Jurkat, Clone E6-1 (cell line): ENCODE results near the gene VARS1.
"Not testable (repeated sequence)": the region's sequence is repeated elsewhere in the genome, so short reads cannot be mapped to it uniquely, and the experiment has no call there.

Source experiments
- DNase-seq: peaks from one replicate; pipeline ENCODE4 v3.0.0-alpha.2; 2011; ENCODE audit warnings: low read depth, low spot score
- H3K4me3 ChIP-seq: 2 replicates; pipeline ENCODE4 v1.5.1; 2011; ENCODE audit warnings: mild to moderate bottlenecking, low read length, control low read depth, moderate library complexity

Gene VARS1

DNA sequence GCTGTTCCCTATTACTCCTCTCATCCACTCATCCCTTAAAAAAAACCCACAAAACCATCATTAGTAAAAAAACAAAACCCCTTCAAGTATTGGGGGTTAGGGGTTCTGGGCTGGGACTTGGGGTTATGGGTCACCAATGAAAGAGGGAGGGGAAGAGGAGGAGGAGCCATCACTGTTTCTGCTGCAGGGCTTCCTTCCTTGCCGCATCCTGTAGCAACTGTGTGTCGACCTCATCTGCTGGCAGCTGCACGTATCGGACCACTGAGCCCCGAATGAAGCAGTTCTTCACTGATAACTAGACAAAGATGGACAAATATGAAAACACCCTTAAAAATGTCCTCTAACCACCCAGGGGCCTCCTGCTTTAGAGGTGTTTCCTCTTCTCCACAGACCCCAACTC is 2.0 kb upstream of the VARS1 start:
- DNase-seq: peak; percentile 87
- peak overlapping the region; percentile 33 for H3K4me3 ChIP-seq

DNA sequence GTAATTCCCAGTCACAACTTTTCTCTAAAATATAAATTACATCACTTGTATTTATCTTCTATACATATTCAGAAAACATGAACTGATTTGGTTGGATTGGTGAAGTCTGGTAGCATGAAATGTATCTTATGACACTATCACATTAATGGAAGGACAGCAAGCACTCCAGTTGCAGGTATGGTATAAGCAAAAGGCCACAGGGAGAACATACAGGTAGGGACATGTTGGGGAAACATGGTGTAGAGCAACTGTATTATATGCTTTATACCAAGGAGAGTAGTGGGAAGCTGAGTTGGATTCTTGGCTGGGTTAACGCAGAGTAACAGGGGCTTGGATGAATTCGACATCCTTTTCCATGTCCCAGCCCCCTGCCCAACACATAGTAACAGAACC is 1.4 kb upstream of the VARS1 start:
- H3K4me3 ChIP-seq: no peak overlapping the region

DNA sequence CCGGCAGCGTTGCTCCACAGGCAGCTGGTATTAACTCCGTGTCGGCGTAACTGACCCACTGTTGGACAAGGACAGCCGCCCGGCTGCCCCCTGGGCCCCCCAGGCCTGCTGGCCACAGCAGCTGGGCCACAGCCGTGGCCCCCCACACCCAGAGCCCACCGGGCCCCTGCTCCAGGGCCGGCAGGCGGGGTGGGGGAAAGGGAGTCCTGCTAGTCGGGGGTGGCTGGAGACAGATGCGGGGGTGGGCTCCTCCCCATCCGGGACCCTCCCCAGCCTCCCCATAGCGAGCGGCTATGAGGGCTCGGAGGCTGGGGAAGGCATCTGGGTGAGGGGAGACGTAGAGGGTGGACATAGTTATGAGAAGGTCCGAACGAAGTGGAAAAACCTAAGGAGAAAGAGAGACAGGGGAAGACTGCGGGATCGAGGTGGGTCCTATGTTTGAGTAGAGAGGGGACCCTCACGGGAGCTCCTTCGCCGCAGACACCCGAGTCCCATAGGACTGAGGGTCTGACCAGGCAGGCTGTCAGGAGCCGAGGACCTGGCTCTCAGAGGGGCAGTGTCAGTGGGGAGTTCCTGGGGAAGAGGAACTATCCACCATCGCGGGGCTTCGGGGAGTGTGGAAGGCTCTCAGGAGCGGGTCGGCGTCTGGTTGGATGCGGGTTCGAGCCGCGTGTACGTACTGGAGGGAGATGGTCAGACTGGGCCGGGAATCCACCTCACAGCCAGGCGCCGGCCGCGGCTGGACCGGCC is 511 bp downstream of the VARS1 start:
- peak overlapping the region; percentile 99 for H3K4me3 ChIP-seq
- no peak for DNase-seq

More for the DNA sequence above, 1.4 kb upstream of the VARS1 start:
- no peak for DNase-seq

DNA sequence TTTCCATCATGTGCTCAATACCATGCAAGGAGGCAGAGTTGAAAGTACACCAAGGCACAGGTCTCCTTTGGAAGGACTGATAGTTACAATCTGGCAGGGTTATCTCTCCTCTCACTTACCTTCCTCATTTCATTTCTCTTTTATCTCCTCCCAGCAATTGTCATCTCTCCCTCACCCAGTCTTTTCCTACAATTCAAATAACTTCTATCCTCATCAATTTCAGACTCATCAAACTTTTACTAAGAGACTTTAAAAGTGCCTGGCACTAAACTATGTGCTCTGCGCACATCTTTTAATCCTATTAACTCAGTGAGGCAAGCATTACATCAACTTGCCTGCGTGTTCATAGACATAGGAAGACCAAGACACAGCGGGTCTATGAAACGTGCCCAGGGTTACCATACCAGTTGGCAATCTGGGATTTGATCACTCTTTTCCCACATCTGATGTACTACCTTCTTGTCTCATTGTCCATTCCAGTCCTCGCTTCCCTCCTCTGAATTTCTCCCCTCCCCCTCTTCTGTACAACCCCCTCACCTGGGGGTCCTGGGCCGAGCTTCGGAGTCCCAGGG is 1.2 kb downstream of the VARS1 start:
- peak overlapping the region; percentile 99 for H3K4me3 ChIP-seq
- no peak for DNase-seq

DNA sequence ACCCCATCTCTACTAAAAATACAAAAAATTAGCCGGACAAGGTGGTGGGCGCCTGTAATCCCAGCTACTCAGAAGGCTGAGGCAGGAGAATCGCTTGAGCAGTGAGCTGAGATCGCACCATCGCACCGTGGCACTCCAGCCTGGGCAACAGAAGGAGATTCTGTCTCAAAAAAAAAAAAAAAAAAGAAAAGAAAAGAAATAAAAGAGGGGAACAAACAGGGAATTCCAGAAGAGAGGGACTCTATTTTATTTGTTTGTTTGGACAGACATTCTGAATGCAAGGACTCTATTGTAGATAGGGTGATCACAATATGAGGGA is 1.7 kb downstream of the VARS1 start:
- DNase-seq: not testable (repeated sequence)
- H3K4me3 ChIP-seq: peak overlapping the region; percentile 99

DNA sequence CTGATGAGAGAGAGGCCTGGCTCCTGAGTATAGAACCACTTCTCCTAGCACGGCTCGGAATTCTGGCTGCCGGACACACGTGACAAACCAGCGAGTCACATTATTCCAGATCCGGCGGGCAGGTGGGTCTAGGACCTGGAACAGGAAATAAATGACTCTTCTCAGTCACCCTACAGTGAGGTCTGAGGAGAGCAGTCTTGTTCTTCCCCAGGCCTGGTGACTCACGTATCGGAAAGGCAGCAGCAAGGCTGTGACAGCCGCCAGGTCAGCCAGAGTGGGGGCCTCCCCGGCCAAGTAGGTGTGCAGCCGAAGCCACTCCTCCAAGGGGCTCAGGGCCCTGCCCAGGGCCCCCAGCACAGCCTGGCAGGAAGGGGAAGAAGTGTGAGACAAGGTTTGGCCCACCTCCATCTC is 2.8 kb downstream of the VARS1 start:
- no peak overlapping the region for H3K4me3 ChIP-seq
- no peak for DNase-seq

DNA sequence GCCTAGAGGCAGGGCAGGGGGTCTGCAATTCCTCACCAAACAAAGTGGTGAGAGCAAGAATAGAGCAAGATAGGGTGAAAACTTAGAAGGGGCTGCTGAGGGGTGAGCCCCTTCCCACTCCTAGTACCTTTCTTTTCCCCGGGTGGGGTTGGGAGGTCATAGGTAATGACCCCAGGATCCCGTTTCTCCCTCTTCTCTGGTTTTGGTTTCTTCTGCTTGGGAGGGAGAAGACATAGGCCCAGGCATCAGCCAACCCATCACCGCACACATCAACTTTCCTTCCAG is 3.5 kb downstream of the VARS1 start:
- no peak overlapping the region for H3K4me3 ChIP-seq
- DNase-seq: no peak

DNA sequence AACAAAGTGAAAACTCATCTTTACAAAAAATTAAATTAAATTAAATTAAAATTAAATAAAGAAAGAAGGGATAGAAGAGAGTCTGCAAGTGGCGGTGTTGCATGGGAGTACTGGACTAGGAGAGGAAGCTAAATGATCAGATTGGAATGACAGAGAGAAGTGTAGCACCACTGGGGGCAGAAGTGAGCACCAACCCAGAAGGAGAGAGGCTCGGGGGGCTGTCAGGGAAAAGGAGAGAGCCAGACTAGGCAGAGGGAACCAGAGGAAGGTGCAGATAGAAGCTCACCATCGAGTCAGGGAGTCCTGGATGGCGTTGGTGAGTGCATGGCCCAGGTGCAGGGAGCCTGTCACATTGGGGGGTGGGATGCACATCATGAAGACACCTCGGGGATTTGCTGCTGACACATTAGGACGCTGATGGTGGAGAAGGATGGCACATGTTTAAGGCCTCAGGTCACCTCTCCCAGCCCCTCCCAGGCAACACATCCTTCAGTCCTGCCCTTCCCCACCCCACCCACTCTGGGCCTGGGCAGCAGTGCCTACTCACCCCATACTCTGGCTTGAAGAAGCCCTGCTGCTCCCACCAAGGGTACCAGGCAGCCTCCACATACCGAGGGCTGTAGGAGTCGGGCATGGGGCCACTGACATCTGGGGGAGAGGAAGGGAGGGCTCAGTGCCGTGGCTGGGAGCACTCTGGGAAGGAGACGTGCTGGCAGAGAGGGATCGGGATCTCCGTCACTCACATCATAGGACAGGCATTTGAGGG is 4.0 kb downstream of the VARS1 start:
- no peak overlapping the region for H3K4me3 ChIP-seq
- DNase-seq: no peak

DNA sequence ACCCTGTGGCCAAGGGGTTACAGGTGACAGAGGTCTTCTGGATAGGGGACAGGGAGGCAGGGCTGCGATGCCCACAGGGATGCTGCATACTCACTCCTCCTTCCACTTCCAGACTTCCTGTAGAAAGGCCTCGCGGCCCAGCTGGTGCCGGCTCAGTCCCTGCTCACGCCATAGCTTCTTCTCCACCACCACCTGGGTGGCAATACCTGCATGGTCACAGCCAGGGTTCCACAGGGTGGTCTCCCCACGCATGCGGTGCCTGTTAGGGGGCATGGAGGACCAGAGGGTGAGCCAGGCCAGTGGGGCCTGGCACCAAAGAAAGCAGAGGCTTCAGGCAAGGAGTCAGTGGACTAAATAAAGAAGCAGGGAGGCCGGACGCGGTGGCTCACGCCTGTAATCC is 10.1 kb downstream of the VARS1 start:
- DNase-seq: no peak

DNA sequence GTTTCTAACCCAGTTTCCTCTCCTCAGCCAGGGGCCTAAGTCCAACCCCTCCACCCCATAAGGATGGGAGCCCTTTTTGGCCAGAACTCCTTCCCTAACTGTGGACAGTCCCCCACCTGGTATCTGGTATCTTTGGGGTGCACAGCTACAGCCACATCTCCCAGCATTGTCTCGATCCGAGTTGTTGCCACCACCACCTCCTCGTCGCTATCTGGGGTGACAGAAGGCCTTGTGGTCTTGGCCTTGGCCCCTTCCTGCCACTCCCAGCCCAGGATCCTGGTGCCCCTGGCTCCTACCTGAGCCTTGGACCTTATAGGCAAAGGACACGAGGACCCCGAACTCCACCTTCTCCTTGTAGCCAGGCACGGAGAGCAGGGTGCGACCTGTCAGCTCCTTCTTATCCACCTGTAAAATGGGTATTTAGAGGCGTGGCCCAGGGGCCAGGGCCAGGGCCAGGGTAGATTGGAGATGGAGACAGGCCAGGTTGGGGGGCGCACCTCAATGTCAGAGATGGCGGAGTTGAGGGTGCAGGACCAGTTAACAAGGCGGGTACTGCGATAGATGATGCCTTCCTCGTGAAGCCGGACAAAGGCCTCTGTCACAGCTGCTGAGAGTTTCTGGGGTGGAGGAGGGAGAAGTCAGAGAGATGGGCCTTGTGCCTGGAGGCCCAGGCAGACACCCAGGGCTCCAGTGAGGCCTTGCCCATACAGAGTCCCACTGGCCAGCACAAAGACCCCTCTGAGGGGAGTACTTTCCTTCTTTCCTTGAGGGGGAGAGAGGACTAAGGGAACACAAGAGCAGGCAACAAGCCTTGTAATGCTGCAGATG is 11.2 kb downstream of the VARS1 start:
- no peak overlapping the region for H3K4me3 ChIP-seq
- no peak for DNase-seq

More for the DNA sequence above, 10.1 kb downstream of the VARS1 start:
- H3K4me3 ChIP-seq: no peak overlapping the region

DNA sequence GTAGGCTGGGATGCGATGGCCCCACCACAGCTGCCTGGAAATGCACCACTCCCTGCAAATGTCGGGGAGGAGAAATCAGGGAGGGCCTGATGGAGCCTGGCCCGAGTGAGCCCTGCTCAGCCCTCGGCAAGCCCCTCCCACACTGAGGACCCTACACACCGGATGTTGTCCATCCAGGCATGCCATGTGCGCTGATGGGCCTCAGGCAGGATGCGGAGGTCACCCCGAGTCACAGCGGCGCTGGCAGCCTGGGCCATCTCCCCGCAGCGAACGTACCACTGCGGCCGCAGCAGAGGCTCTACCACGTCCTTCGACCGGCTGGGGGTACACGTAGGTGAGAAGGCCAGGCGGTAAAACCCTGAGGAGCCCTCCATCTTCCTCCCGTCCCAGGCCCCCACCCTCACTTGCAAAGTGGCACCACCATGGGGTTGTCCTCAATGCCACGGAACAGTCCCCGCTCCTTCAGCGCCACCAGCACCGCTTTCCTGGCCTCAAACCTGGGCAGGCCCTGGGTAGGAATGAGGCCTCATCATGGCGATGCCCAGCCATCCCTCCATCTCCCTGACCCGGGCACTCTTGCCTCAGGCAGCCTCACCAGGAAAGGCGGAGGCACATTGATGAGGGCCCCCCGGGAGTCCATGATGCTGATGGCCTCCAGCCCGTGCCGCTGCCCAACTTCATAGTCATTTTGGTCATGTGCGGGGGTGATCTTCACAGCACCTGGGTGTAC is 13.3 kb downstream of the VARS1 start:
- no peak overlapping the region for H3K4me3 ChIP-seq
- DNase-seq: no peak

DNA sequence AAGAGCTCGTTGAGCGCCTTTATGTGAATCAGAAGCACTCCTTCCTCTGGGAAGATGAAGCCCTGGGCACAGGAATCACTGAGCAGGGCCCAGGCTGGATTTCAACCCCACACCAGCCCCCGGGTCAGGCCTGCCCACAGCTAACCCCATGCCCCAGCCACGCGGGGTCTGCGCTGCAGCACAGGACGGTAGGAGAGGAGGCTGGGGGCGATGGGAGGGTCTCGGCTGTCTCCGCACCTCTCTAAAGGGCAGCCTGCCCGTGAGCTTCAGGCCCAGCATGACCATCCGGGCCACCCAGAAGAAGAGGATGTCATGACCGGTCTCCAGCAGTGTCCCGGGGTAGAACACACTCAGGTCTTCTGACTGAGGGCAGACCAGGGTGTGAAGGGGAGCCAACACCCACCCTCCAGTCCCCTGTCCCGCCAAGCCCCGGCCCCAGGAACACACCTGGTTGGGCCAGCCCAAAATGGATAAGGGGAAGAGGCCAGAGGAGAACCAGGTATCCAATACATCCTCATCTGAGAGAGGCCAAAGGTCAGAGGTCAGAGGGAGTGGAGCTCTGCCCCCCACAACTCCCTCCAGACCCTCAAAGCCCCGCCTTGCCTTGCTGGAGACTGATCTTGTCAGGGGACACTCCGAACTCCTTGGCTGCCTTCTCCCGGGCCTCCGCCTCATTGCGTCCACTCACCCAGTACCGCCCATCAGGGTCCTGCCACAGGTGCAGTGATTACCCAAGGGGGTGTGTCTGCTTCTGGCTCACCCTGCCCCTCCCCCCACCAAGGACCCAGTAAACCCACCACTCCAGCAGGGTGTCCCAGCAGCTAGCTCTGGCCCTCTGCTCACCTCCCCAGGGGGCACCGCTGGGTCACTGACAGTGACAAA is 14.1 kb downstream of the VARS1 start:
- no peak for DNase-seq
- no peak overlapping the region for H3K4me3 ChIP-seq

DNA sequence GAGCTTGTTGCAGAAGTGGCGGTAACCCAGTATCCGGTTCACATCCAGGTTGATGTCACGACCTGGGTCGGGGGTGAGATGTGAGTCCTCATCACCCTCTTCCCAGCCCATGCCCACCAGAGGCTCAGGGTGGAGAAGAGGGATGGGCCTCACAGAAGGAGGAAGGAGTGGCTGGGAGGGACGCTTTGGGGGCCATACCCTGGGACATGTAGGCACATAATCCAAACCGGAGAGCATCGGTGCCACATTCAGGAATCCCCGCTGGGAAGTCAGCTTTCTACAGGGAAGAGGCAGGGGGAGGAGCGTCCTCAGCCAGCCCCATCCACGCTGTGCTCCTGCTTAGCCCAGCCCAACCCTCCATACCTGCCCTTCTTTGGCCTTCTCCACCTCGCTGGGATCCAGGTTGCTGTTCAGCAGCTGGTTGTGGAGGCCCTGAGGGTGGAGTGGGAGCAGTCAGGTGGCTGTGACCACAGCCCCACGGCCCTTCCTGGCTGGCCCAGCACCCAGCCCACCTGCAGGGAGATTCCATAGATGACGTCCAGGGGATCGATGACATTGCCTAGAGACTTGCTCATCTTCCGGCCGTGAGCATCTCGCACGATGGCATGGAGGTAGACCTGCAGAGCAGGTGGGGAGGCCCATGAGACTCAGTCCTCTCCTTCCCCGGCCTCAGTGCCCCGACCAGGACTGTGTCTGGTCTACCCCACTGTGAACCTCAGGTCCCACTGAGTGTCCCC is 14.9 kb downstream of the VARS1 start:
- no peak for DNase-seq
- H3K4me3 ChIP-seq: no peak overlapping the region

DNA sequence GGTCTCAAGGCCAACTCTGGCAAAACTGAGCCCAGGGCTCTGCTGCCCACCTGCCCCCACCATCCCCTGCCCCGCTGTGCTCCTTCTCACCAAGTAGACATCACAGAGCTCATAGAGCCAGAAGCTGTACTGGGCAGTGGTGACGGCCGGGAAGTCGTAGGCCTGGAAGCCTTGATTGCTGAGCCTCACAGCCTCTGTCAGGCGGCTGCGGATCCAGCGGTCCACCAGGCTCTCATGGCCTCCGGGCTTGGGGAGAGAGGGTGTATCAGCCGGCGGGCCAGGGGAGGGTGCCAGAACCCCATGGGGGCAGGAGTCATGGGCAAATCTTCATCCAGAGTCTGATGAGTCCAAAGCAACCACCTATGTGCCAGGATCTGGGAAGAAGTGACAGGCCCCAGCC is 15.6 kb downstream of the VARS1 start:
- H3K4me3 ChIP-seq: no peak overlapping the region
- DNase-seq: no peak

DNA sequence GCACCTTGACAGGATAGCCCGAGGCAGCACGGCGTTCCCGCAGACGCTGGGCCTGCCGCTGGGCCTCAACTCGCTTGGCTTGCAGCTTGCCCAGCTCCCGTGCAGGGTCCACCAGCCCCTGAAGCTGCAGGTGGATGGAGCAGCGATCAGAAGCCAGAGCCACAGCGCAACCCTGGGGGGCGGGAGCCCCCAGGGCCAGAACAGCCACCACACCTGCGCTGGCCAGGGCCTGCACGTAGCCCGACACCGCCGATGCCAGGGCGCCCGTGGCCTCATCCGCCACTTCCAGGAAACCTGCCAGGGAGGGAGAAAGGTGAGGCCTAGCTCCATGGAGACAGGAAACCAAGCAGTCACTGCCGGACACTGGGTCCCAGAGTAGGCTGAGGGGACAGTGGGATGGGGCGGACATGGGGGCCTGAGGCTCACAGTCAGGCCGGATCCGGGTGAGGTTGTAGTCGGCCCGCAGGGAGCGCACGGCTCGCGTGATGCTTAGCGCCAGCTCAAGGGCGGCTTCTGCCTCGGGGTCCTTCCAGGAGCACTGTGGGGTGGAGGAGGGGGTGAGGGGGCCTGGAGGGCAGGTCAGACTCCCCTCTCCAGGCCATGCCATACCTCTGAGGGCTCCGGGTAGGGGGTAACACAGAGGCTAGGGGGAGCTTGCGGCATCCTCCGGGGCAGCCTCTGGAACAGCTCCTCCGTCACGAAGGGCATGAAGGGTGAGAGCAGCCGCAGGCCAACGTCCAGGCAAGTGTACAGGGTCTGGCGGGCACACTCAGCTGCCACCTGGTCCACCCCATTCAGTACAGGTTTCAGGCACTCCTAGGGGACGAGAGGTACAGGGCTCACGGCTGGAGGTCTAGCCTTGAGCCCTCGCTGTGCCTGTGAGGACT is 16.3 kb downstream of the VARS1 start:
- no peak for DNase-seq
- H3K4me3 ChIP-seq: no peak overlapping the region

DNA sequence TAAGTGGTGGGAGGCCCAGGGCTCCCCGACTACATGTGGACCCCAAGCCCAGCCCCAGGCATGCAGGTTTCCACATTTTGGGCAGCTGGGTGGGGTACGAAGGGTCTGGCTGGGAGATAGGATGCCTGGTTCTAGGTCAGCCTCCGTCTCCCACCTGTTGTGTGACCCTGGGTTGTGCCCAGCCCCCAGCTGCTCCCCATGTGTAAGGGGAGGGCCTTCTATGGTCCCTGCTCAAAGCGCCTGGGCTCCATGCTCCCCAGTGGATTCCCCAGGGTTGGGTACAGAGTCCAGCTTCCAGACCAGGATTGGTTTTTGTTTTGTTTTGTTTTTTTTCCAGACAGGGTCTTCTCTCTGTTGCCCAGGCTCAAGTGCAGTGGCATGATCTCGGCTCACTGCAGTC is 17.4 kb downstream of the VARS1 start:
- DNase-seq: no peak
- H3K4me3 ChIP-seq: no peak overlapping the region

DNA sequence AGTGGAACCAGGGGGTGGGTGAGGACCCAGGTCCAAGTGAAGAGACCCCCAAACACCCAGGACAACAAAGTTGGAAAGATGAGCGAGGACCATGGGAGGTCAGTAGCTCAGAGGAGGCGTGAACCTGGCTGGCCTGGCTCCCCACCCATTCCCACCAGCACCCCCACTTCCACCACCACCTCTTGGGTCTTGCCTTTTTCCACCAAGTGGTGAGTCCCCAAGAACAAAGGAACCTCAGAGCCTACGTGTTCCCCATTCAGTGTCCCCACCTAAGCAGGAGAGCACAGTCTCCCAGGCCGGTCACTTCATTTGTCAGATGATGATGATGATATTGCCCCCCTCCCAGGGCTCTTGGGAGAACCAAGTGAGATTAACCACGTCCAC is 17.9 kb downstream of the VARS1 start:
- DNase-seq: no peak

More for the DNA sequence above, 17.9 kb downstream of the VARS1 start:
- no peak overlapping the region for H3K4me3 ChIP-seq
